NCI-H2227 treated with DMSO at 0.1 percent for 48 hours (cell line): ENCODE measurements around the gene RPUSD3.
A peak's percentile ranks its signal among the peaks of the same experiment; 100 is the strongest.

ENCODE experiments used
- DNase-seq: peaks from one replicate; lab custom pipeline; 2025; lab: John Stamatoyannopoulos, UW

The RPUSD3 gene

GRCh38 chr3:9804996-9805395 lies 38.8 kb downstream of the RPUSD3 start:
- DNase-seq = no peak

- no peak for DNase-seq
Observed at GRCh38 chr3:9803494-9803893, 40.3 kb downstream of the RPUSD3 start.

DNA sequence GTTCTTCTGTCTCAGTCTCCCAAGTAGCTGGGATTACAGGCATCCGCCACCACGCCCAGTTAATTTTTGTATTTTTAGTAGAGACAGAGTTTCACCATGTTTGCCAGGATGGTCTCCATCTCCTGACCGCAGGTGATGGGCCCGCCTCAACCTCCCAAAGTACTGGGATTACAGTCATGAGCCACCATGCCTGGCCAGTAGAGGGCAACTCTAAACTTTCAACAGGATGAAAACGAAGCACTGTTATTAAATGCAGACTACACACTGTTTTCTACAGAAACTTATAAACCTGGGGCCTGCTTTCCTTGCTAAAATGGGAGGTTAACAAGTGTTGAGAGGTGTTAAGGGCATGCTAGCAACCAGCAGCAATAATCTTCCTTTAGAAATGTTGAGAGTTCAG lies 43.3 kb downstream of the RPUSD3 start:
- DNase-seq = no peak

- DNase-seq = no peak
Observed at GRCh38 chr3:9797196-9797945, 46.4 kb downstream of the RPUSD3 start.

- no peak for DNase-seq
Observed at GRCh38 chr3:9795207-9795606, 48.6 kb downstream of the RPUSD3 start.

DNA sequence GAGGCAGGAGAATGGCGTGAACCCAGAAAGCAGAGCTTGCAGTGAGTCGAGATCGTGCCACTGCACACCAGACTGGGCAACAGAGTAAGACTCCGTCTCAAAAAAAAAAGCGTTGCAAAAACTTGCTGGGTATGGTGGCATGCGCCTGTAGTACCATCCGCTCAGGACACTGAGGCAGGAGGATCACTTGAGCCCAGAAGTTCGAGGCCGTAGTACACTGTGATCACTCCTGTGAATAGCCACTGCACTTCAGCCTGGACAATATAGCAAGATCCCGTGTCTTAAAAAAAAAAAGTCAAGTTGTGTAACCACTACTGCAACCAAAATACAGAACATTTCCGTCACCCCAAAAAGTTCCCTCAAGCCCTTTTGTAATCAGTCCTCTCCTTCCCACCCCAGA lies 49.4 kb downstream of the RPUSD3 start:
- DNase-seq = no peak

DNA sequence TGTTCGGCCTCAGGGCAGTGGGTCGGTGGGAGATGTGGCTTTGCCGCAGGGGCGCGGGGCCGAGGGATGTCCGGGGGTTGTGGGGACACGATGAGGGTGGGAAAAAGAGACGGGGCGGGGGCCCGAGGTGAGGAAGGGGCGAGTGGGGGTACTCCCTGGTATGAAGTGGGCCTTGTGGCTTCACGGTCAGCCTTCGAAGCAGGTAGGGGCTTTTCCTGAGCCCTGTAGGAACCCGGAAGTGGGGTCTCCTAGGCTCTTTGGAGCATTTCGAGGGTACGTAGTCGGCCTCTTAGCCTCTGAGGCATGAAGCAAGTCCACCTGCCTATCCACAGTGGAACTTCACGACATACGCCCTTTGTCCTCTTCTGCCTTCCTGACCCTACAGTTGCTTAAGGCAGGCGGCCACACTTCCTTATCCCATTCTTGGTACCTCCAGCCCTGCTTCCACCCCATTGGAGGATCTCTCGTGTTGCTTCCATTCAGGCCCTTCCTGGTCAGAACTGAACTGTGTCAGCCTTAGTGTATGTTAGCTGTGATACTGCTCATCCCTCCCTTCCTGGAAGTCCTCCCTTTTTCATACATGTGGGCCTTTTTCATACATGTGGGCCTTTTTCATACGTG lies 50.5 kb downstream of the RPUSD3 start:
- no peak for DNase-seq

DNA sequence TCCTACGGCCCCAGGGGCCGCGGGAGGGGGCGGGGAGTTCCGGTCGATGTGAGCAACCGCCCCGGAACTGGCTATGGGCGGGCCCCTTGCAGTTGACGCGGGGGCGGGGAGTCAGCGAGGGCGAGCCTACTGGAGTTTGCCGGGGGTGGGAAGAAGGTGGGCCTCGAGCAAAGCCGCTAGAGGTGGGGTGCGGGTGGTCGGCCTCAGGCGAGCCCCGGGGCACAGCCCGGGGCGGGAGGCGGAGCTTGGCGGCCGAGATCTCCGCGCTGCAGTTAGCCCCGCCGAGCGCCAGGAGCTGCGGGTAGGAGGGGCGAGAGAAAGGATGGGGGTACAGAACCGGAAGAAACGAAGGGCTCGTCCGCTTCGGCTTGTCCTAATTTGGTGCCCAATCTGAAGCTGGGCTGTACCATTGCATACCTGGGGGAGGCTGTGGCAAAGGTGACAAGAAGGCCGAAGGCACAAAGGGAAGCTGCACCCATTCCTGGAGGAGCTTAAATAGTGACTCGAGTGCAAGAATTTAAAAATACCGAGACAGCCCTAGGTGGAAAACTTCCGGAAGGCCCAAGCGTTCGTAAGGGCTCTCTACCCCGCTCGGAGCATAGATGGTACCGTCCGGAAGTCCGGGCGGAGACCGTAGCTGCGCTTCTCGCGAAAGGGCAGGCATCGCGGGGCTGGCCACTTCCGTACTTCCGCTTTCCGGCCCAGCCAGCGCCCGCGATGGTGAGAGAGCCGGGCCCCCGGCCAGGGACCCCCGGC lies 51.2 kb downstream of the RPUSD3 start, which contains the start of the genes ARPC4 and TADA3:
TSS of gene ARPC4 (plus strand) at position 678 of the 756 bp plus-strand sequence. CDS start at position 718, 40 bp downstream.
TSS of gene TADA3 (minus strand) at position 69 of the 756 bp plus-strand sequence. CDS start 1,007 bp downstream, outside the sequence.
- peak; percentile 89 for DNase-seq

DNA sequence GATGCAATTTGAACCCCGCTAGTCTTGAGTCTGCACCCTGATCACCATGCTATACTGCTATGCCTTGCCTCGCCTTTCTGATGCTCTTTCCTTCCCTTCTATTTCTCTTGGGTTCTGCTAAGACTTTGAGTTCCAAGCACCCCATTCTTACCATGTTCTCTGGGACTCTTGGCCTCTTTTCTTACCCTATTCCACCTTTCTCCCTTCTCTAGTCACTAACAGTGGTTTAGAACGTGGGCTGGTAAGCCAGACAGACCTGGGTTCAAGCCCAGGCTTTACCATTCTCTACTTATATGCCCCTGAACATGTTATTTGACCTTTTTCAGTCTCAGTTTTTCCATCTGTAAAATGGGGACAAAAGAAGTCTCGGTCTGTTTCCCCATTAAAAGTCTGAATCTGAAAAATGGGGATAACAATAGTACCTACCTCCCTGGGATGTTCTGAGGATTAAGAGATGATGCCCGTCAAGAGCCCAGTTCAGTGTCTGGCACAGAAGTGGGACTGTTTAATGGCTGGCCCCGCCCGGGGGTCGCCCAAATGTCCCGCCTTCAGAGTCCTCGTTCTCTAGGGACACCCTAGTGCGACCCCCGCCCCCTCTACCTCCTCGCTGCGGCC lies 51.9 kb downstream of the RPUSD3 start:
- no peak for DNase-seq

DNA sequence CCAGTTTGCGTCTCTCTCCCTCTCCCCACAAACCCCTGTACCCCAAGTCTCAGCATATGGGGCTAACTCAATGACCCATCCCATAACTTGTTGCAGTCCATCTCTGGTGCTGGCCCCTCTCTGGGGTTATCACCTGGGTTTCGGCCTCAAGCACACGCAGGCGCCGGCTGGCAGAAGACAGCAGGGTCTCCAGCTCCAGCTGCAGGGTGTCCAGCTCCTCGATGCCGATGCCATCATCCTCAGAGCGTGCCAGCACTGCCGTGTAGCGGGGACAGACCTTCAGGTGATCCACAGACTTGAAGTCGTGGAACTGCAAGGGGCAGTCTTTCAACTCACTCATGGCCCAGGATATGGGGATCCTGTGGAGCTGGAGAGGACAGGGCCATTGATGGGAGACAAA lies 52.7 kb downstream of the RPUSD3 start:
- DNase-seq = no peak
